OCI-LY7 (cell line): Measurements from ENCODE around the gene PPFIA4.

Source experiments
- EZH2phosphoT487 ChIP-seq: fragments of 200-600 bp; sonication (generic); IDR thresholded peaks from 2 replicates; pipeline ENCODE4 v1.6.1; 2018; ENCODE audit warnings: low read depth, borderline replicate concordance, mild to moderate bottlenecking, mixed run types, antibody characterized with exemption, low read length, moderate library complexity, mixed read lengths
- TF ChIP-seq, protein P1 (sequence below): fragments of 200-600 bp; sonication (generic); conservative IDR thresholded peaks from 2 replicates; pipeline ENCODE4 v1.5.1; 2014; ENCODE audit warnings: mild to moderate bottlenecking, antibody characterized with exemption, low read length, moderate library complexity, mixed read lengths

DNA sequence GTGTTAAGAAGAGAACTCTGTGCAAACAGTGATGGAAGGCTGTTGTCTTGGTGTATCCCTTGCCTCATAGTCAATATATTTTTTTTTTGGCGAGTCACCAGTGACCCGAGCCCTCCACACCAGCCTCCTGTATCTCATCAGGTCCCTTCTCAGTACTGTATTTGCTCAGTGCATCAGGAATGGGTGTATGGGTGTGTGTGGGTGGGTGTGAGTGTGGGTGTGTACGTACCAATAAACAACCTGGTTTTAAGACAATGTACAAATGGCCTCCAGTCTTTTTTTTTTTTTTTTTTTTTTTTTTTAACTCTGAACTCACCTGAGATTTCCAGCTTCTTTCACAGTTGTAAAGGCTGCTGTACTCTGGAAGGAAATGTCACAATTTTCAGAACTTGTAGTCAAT is 52.2 kb downstream of the PPFIA4 start:
- TF ChIP-seq, protein P1, sequence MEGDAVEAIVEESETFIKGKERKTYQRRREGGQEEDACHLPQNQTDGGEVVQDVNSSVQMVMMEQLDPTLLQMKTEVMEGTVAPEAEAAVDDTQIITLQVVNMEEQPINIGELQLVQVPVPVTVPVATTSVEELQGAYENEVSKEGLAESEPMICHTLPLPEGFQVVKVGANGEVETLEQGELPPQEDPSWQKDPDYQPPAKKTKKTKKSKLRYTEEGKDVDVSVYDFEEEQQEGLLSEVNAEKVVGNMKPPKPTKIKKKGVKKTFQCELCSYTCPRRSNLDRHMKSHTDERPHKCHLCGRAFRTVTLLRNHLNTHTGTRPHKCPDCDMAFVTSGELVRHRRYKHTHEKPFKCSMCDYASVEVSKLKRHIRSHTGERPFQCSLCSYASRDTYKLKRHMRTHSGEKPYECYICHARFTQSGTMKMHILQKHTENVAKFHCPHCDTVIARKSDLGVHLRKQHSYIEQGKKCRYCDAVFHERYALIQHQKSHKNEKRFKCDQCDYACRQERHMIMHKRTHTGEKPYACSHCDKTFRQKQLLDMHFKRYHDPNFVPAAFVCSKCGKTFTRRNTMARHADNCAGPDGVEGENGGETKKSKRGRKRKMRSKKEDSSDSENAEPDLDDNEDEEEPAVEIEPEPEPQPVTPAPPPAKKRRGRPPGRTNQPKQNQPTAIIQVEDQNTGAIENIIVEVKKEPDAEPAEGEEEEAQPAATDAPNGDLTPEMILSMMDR: no peak
- no peak for TF ChIP-seq EZH2phosphoT487
